HG02840 (cell line): Measurements from ENCODE around the gene CCDC91.
"Not testable (repeated sequence)": the region's sequence is repeated elsewhere in the genome, so short reads cannot be mapped to it uniquely, and the experiment has no call there.

Experiments used
- ATAC-seq: cut with Tn5 transposase; IDR thresholded peaks from one replicate; pipeline ENCODE4 v1.9.1; 2021; ENCODE audit warnings: mild to moderate bottlenecking, moderate library complexity, moderate number of reproducible peaks; ENCODE audit not compliant: unreplicated experiment, low FRiP score

Gene CCDC91

GRCh38 chr12:28227251-28227650 lies 37.0 kb downstream of the CCDC91 start:
- no peak for ATAC-seq

GRCh38 chr12:28231248-28231647 lies 41.0 kb downstream of the CCDC91 start:
- ATAC-seq = no peak

GRCh38 chr12:28232211-28232928 lies 42.1 kb downstream of the CCDC91 start:
- ATAC-seq = no peak

GRCh38 chr12:28234444-28234843 lies 44.2 kb downstream of the CCDC91 start:
- ATAC-seq = no peak

- no peak for ATAC-seq
These were observed 44.8 kb downstream of the CCDC91 start for GRCh38 chr12:28235015-28235414.

GRCh38 chr12:28235985-28236384 lies 45.7 kb downstream of the CCDC91 start:
- ATAC-seq = no peak

- no peak for ATAC-seq
These were observed 47.2 kb downstream of the CCDC91 start for GRCh38 chr12:28237423-28237822.

- no peak for ATAC-seq
These were observed 49.7 kb downstream of the CCDC91 start for GRCh38 chr12:28239918-28240317.

- no peak for ATAC-seq
These were observed 50.6 kb downstream of the CCDC91 start for GRCh38 chr12:28240853-28241252.

- no peak for ATAC-seq
These were observed 51.9 kb downstream of the CCDC91 start for GRCh38 chr12:28242129-28242495.

- ATAC-seq = no peak
These were observed 52.4 kb downstream of the CCDC91 start for GRCh38 chr12:28242496-28243309.

- ATAC-seq = no peak
These were observed 53.0 kb downstream of the CCDC91 start for GRCh38 chr12:28243310-28243633.

- ATAC-seq = no peak
These were observed 57.5 kb downstream of the CCDC91 start for GRCh38 chr12:28247806-28248205.

GRCh38 chr12:28248555-28249145 lies 58.4 kb downstream of the CCDC91 start:
- no peak for ATAC-seq

- peak; percentile 91 for ATAC-seq
These were observed 62.9 kb downstream of the CCDC91 start for GRCh38 chr12:28253161-28253641.

- ATAC-seq = no peak
These were observed 67.2 kb downstream of the CCDC91 start for GRCh38 chr12:28257411-28257810.

GRCh38 chr12:28258998-28259397 lies 68.7 kb downstream of the CCDC91 start:
- ATAC-seq = no peak

GRCh38 chr12:28265435-28266042 lies 75.3 kb downstream of the CCDC91 start:
- no peak for ATAC-seq

GRCh38 chr12:28267920-28268607 lies 77.8 kb downstream of the CCDC91 start:
- ATAC-seq = not testable (repeated sequence)

GRCh38 chr12:28268608-28269229 lies 78.5 kb downstream of the CCDC91 start:
- no peak for ATAC-seq
